ENCODE data around the gene IFNW1. TPM values are rescaled to one million over a fixed set of nuclear protein-coding genes. Genes with fewer than 3 reads are reported as not detected.
"Not testable (repeated sequence)": the region's sequence is repeated elsewhere in the genome, so short reads cannot be mapped to it uniquely, and the experiment has no call there.

Gene IFNW1
- polyA plus RNA-seq, 3 donors from 2014 or later, result not detected

- Mint-ChIP-seq H3K27ac (no peak overlapping the region), H3K4me3 (no peak overlapping the region), H3K27me3 (ENCODE audit: low read depth in 3 of 3) (peaks cover 0 to 3% (median 2%) of the 10 kb centered on the region in 3 donors), H3K9me3 (no peaks in the 10 kb centered on the region), H3K4me1 (peaks cover 5 to 13% of the 10 kb centered on the region in 2 donors), H3K36me3 (peaks cover 0 to 14% (median 3%) of the 10 kb centered on the region in 3 donors)
- DNase-seq, result no peak
These were observed 4.6 kb downstream of the IFNW1 start for GRCh38 chr9:21137020-21137419.

GRCh38 chr9:21135736-21136135 is 5.9 kb downstream of the IFNW1 start:
- H3K27ac Mint-ChIP-seq, result no peak overlapping the region
- peaks cover 0 to 14% (median 3%) of the 10 kb centered on the region in 3 donors for H3K36me3 Mint-ChIP-seq
- no peak overlapping the region for H3K4me3 Mint-ChIP-seq
- H3K9me3 Mint-ChIP-seq, result no peaks in the 10 kb centered on the region
- no peak for DNase-seq
- peaks cover 0 to under 1% of the 10 kb centered on the region in 2 donors for H3K4me1 Mint-ChIP-seq
- peaks cover 0 to 2% (median 0%) of the 10 kb centered on the region in 3 donors for H3K27me3 Mint-ChIP-seq (ENCODE audit: low read depth in 3 of 3)

GRCh38 chr9:21128186-21128585 is 13.4 kb downstream of the IFNW1 start:
- H3K27ac Mint-ChIP-seq, result not testable (repeated sequence)

GRCh38 chr9:21121595-21122251 is 19.9 kb downstream of the IFNW1 start:
- peaks cover 0 to 4% (median 0%) of the 10 kb centered on the region in 3 donors for H3K36me3 Mint-ChIP-seq
- no peak for DNase-seq
- H3K4me3 Mint-ChIP-seq, result no peak overlapping the region
- H3K27ac Mint-ChIP-seq, result no peak overlapping the region
- no peaks in the 10 kb centered on the region for H3K9me3 Mint-ChIP-seq
- H3K27me3 Mint-ChIP-seq (ENCODE audit: low read depth in 3 of 3), result peaks cover 0 to 5% (median 5%) of the 10 kb centered on the region in 3 donors
- peaks cover 0 to 11% of the 10 kb centered on the region in 2 donors for H3K4me1 Mint-ChIP-seq

More at GRCh38 chr9:21128186-21128585, 13.4 kb downstream of the IFNW1 start:
- DNase-seq; H3K4me3 Mint-ChIP-seq; H3K9me3 Mint-ChIP-seq; H3K27me3 Mint-ChIP-seq (ENCODE audit: low read depth in 3 of 3): not testable (repeated sequence)
- peaks cover 0 to 10% (median 0%) of the 10 kb centered on the region in 3 donors for H3K36me3 Mint-ChIP-seq
- H3K4me1 Mint-ChIP-seq, result peaks cover 5 to 12% of the 10 kb centered on the region in 2 donors

GRCh38 chr9:21121079-21121478 is 20.6 kb downstream of the IFNW1 start:
- no peaks in the 10 kb centered on the region for H3K36me3 Mint-ChIP-seq
- DNase-seq, result peak in 1 of 3 donors; percentile 20
- H3K27ac Mint-ChIP-seq, result no peak overlapping the region
- peaks cover 0 to 5% (median 5%) of the 10 kb centered on the region in 3 donors for H3K27me3 Mint-ChIP-seq (ENCODE audit: low read depth in 3 of 3)
- no peaks in the 10 kb centered on the region for H3K9me3 Mint-ChIP-seq
- peaks cover 0 to 11% of the 10 kb centered on the region in 2 donors for H3K4me1 Mint-ChIP-seq
- no peak overlapping the region for H3K4me3 Mint-ChIP-seq

GRCh38 chr9:21119093-21119770 is 22.4 kb downstream of the IFNW1 start:
- Mint-ChIP-seq H3K27ac (no peak overlapping the region), H3K36me3 (no peaks in the 10 kb centered on the region), H3K27me3 (ENCODE audit: low read depth in 3 of 3) (peaks cover 0 to 5% (median 5%) of the 10 kb centered on the region in 3 donors), H3K4me1 (peaks cover 0 to 11% of the 10 kb centered on the region in 2 donors), H3K4me3 (no peak overlapping the region), H3K9me3 (no peaks in the 10 kb centered on the region)
- no peak for DNase-seq

GRCh38 chr9:21114311-21114710 is 27.3 kb downstream of the IFNW1 start:
- no peak overlapping the region for H3K27ac Mint-ChIP-seq
- H3K4me3 Mint-ChIP-seq, result no peak overlapping the region
- no peaks in the 10 kb centered on the region for H3K36me3 Mint-ChIP-seq
- no peak for DNase-seq
- H3K4me1 Mint-ChIP-seq, result no peaks in the 10 kb centered on the region
- H3K27me3 Mint-ChIP-seq (ENCODE audit: low read depth in 3 of 3), result peaks cover 0 to 5% (median 1%) of the 10 kb centered on the region in 3 donors
- no peaks in the 10 kb centered on the region for H3K9me3 Mint-ChIP-seq

- peaks cover 0 to 1% (median 1%) of the 10 kb centered on the region in 3 donors for H3K27me3 Mint-ChIP-seq (ENCODE audit: low read depth in 3 of 3)
- H3K9me3 Mint-ChIP-seq, result no peaks in the 10 kb centered on the region
- H3K4me3 Mint-ChIP-seq, result no peak overlapping the region
- peak; percentile 57 to 64 (median 60) for DNase-seq
- H3K27ac Mint-ChIP-seq, result no peak overlapping the region
- no peaks in the 10 kb centered on the region for H3K36me3 Mint-ChIP-seq
- no peaks in the 10 kb centered on the region for H3K4me1 Mint-ChIP-seq
These were observed 30.7 kb downstream of the IFNW1 start for GRCh38 chr9:21110708-21111576.

- Mint-ChIP-seq H3K4me3 (no peak overlapping the region), H3K27ac (no peak overlapping the region), H3K4me1 (peaks cover 7 to 10% of the 10 kb centered on the region in 2 donors), H3K9me3 (no peaks in the 10 kb centered on the region), H3K36me3 (no peaks in the 10 kb centered on the region), H3K27me3 (ENCODE audit: low read depth in 3 of 3) (peaks cover 0 to 6% (median 2%) of the 10 kb centered on the region in 3 donors)
- DNase-seq, result no peak
These were observed 36.8 kb downstream of the IFNW1 start for GRCh38 chr9:21104787-21105186.

GRCh38 chr9:21102305-21102704 is 39.3 kb downstream of the IFNW1 start:
- peaks cover 0 to 6% (median 3%) of the 10 kb centered on the region in 3 donors for H3K27me3 Mint-ChIP-seq (ENCODE audit: low read depth in 3 of 3)
- no peak overlapping the region for H3K27ac Mint-ChIP-seq
- no peak for DNase-seq
- no peaks in the 10 kb centered on the region for H3K36me3 Mint-ChIP-seq
- peaks cover 10 to 15% of the 10 kb centered on the region in 2 donors for H3K4me1 Mint-ChIP-seq
- no peaks in the 10 kb centered on the region for H3K9me3 Mint-ChIP-seq
- no peak overlapping the region for H3K4me3 Mint-ChIP-seq

- no peak overlapping the region for H3K4me3 Mint-ChIP-seq
- DNase-seq, result no peak
- H3K4me1 Mint-ChIP-seq, result peaks cover 26 to 31% of the 10 kb centered on the region in 2 donors
- no peaks in the 10 kb centered on the region for H3K36me3 Mint-ChIP-seq
- H3K27ac Mint-ChIP-seq, result peak overlapping the region in 3 of 6 donors; percentile 91 to 92 (median 92)
- H3K27me3 Mint-ChIP-seq (ENCODE audit: low read depth in 3 of 3), result peaks cover 0 to 4% (median 2%) of the 10 kb centered on the region in 3 donors
- H3K9me3 Mint-ChIP-seq, result no peaks in the 10 kb centered on the region
These were observed 43.8 kb downstream of the IFNW1 start for GRCh38 chr9:21097817-21098216.

- peak overlapping the region; percentile 78 to 89 (median 82) for H3K4me3 Mint-ChIP-seq
- H3K36me3 Mint-ChIP-seq, result no peaks in the 10 kb centered on the region
- peaks cover 29 to 31% of the 10 kb centered on the region in 2 donors for H3K4me1 Mint-ChIP-seq
- H3K27ac Mint-ChIP-seq, result peak overlapping the region; percentile 90 to 94 (median 92)
- H3K27me3 Mint-ChIP-seq (ENCODE audit: low read depth in 3 of 3), result peaks cover 0 to 2% (median 2%) of the 10 kb centered on the region in 3 donors
- H3K9me3 Mint-ChIP-seq, result no peaks in the 10 kb centered on the region
- no peak for DNase-seq
These were observed 44.8 kb downstream of the IFNW1 start for GRCh38 chr9:21096901-21097255.

- no peaks in the 10 kb centered on the region for H3K9me3 Mint-ChIP-seq
- H3K36me3 Mint-ChIP-seq, result no peaks in the 10 kb centered on the region
These were observed 45.3 kb downstream of the IFNW1 start for GRCh38 chr9:21096172-21096900.

More at GRCh38 chr9:21096172-21096900, 45.3 kb downstream of the IFNW1 start:
- peaks cover 0 to 2% (median 2%) of the 10 kb centered on the region in 3 donors for H3K27me3 Mint-ChIP-seq (ENCODE audit: low read depth in 3 of 3)
- H3K27ac Mint-ChIP-seq, result peak overlapping the region; percentile 90 to 94 (median 92)
- DNase-seq, result peak; percentile 69 to 73 (median 72)
- peak overlapping the region; percentile 78 to 89 (median 82) for H3K4me3 Mint-ChIP-seq
- peaks cover 29 to 31% of the 10 kb centered on the region in 2 donors for H3K4me1 Mint-ChIP-seq
